ENCODE measurements around the gene PPP2R2C.

DNA sequence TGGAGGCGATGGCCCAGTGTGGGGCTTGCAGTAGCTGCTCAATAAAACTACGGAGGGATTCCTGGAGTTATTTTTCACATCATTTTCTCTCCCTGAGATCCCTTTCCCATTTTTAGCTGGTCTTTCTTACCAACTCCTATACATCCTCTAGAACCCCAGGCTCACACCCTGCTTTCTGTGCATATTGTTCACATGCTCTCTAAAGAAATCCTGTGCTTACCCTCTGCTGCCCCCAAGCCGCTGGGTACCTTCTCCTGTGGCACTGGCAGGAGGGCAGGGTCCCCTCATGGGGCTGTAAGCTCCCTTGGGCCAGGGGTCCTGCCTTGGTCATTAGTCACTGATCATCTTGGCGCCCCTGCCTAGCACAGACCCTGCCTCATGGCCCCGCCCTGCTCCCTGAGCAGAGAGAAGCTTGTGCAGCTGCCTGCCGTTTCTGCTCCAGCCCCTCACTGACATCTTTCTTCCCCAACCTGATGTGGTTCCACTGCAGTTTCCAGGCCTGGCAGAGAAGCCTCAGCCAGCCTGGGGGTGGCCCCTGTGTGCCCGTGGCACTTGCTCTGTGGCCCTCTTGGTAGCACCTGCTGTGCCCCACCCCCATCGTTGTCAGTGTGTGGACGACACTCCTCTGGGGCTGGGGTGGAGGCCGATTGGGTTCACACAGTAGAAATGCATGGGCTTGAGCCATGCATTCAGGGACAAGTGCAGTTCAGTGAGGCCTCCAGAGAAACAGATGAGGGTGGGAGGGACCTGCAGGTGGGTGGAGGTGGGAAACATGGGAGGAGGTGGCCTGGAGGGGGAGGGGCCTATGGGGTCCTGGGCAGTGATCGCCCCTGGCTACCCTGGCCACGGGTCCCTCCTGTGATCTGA, 133.2 kb downstream of the PPP2R2C start:
- no peak for TF ChIP-seq ZFP41 (tag by site-specific recombination; IDR thresholded peaks at IDR 0.05; ENCODE audit: borderline replicate concordance)
- TF ChIP-seq, protein P1, sequence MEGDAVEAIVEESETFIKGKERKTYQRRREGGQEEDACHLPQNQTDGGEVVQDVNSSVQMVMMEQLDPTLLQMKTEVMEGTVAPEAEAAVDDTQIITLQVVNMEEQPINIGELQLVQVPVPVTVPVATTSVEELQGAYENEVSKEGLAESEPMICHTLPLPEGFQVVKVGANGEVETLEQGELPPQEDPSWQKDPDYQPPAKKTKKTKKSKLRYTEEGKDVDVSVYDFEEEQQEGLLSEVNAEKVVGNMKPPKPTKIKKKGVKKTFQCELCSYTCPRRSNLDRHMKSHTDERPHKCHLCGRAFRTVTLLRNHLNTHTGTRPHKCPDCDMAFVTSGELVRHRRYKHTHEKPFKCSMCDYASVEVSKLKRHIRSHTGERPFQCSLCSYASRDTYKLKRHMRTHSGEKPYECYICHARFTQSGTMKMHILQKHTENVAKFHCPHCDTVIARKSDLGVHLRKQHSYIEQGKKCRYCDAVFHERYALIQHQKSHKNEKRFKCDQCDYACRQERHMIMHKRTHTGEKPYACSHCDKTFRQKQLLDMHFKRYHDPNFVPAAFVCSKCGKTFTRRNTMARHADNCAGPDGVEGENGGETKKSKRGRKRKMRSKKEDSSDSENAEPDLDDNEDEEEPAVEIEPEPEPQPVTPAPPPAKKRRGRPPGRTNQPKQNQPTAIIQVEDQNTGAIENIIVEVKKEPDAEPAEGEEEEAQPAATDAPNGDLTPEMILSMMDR (tag by site-specific recombination; IDR thresholded peaks at IDR 0.05), result no peak
- no peak for TF ChIP-seq ZNF354C (tag by site-specific recombination; IDR thresholded peaks at IDR 0.05; ENCODE audit: borderline replicate concordance, low read depth)
- no peak for TF ChIP-seq ZNF302 (tag by site-specific recombination; IDR thresholded peaks at IDR 0.05; ENCODE audit: low read depth)
- no peak for TF ChIP-seq ZNF121 (tag by site-specific recombination; IDR thresholded peaks at IDR 0.05)
- TF ChIP-seq, protein P2, sequence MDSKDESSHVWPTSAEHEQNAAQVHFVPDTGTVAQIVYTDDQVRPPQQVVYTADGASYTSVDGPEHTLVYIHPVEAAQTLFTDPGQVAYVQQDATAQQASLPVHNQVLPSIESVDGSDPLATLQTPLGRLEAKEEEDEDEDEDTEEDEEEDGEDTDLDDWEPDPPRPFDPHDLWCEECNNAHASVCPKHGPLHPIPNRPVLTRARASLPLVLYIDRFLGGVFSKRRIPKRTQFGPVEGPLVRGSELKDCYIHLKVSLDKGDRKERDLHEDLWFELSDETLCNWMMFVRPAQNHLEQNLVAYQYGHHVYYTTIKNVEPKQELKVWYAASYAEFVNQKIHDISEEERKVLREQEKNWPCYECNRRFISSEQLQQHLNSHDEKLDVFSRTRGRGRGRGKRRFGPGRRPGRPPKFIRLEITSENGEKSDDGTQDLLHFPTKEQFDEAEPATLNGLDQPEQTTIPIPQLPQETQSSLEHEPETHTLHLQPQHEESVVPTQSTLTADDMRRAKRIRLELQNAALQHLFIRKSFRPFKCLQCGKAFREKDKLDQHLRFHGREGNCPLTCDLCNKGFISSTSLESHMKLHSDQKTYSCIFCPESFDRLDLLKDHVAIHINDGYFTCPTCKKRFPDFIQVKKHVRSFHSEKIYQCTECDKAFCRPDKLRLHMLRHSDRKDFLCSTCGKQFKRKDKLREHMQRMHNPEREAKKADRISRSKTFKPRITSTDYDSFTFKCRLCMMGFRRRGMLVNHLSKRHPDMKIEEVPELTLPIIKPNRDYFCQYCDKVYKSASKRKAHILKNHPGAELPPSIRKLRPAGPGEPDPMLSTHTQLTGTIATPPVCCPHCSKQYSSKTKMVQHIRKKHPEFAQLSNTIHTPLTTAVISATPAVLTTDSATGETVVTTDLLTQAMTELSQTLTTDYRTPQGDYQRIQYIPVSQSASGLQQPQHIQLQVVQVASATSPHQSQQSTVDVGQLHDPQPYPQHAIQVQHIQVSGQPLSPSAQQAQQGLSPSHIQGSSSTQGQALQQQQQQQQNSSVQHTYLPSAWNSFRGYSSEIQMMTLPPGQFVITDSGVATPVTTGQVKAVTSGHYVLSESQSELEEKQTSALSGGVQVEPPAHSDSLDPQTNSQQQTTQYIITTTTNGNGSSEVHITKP (tag by site-specific recombination; IDR thresholded peaks at IDR 0.05), result no peak
- no peak for TF ChIP-seq ZNF792 (tag by site-specific recombination; IDR thresholded peaks at IDR 0.05)
- no peak for TF ChIP-seq ZNF561 (tag by site-specific recombination; IDR thresholded peaks at IDR 0.05; ENCODE audit: borderline replicate concordance)
- TF ChIP-seq, protein P3, sequence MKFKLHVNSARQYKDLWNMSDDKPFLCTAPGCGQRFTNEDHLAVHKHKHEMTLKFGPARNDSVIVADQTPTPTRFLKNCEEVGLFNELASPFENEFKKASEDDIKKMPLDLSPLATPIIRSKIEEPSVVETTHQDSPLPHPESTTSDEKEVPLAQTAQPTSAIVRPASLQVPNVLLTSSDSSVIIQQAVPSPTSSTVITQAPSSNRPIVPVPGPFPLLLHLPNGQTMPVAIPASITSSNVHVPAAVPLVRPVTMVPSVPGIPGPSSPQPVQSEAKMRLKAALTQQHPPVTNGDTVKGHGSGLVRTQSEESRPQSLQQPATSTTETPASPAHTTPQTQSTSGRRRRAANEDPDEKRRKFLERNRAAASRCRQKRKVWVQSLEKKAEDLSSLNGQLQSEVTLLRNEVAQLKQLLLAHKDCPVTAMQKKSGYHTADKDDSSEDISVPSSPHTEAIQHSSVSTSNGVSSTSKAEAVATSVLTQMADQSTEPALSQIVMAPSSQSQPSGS (tag by site-specific recombination; IDR thresholded peaks at IDR 0.05; ENCODE audit: low read depth), result no peak
- TF ChIP-seq GLI4 (tag by site-specific recombination; IDR thresholded peaks at IDR 0.05), result no peak
- TF ChIP-seq GLIS2 (tag by site-specific recombination; IDR thresholded peaks at IDR 0.05), result no peak
- no peak for TF ChIP-seq RBAK (tag by site-specific recombination; IDR thresholded peaks at IDR 0.05)
- TF ChIP-seq, protein P4, sequence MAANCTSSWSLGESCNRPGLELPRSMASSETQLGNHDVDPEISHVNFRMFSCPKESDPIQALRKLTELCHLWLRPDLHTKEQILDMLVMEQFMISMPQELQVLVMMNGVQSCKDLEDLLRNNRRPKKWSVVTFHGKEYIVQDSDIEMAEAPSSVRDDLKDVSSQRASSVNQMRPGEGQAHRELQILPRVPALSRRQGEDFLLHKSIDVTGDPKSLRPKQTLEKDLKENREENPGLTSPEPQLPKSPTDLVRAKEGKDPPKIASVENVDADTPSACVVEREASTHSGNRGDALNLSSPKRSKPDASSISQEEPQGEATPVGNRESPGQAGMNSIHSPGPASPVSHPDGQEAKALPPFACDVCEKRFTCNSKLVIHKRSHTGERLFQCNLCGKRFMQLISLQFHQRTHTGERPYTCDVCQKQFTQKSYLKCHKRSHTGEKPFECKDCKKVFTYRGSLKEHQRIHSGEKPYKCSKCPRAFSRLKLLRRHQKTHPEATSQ (tag by site-specific recombination; IDR thresholded peaks at IDR 0.05), result no peak
- TF ChIP-seq ZNF274 (IDR thresholded peaks at IDR 0.05; ENCODE audit: low read length), result no peak
- no peak for TF ChIP-seq ZNF274 (tag by site-specific recombination; IDR thresholded peaks at IDR 0.05; ENCODE audit: borderline replicate concordance)
